Heart right ventricle (tissue), 16 donors: Measurements from ENCODE around the gene CNPPD1. TPM values are rescaled to one million over a fixed set of nuclear protein-coding genes. Genes with fewer than 3 reads are reported as not detected.
A peak's percentile ranks its signal among the peaks of the same experiment; 100 is the strongest.

ENCODE experiments used
- ATAC-seq, 8 donors: fragments of 200-7000 bp; cut with Tn5 transposase; one replicate each; pipeline ENCODE4 v1.9.1; 2020; ENCODE audit warnings: mild to moderate bottlenecking in 8 of 8, moderate library complexity in 8 of 8, moderate number of reproducible peaks in 1 of 8
- DNase-seq, 2 donors: peaks; one replicate each; pipeline ENCODE4 v3.0.0-alpha.2; 2020
- H3K27ac ChIP-seq, 10 donors: fragments of 200-600 bp; sonication (generic) in 2 of 10; one replicate each; pipeline versions ENCODE4 v1.5.0 to v1.8.0; 2020 to 2022; ENCODE audit warnings: mild to moderate bottlenecking in 3 of 10
- H3K27me3 ChIP-seq, 7 donors: fragments of 200-600 bp; one replicate each; pipeline ENCODE4 v1.8.0; 2021 to 2022; ENCODE audit warnings: mild to moderate bottlenecking in 2 of 7
- H3K36me3 ChIP-seq, 9 donors: fragments of 200-600 bp; sonication (generic) in 1 of 9; one replicate each; pipeline versions ENCODE4 v1.5.0 to v1.8.0; 2020 to 2022; ENCODE audit warnings: mild to moderate bottlenecking in 2 of 9
- H3K4me1 ChIP-seq, 9 donors: fragments of 200-600 bp; sonication (generic) in 1 of 9; one replicate each; pipeline versions ENCODE4 v1.5.0 to v1.8.0; 2020 to 2022; ENCODE audit warnings: mild to moderate bottlenecking in 4 of 9
- H3K4me3 ChIP-seq, 10 donors: fragments of 200-600 bp; sonication (generic) in 2 of 10; one replicate each; pipeline versions ENCODE4 v1.5.0 to v1.8.0; 2020 to 2022; ENCODE audit warnings: mild to moderate bottlenecking in 7 of 10, moderate library complexity in 2 of 10
- H3K9me3 ChIP-seq, 11 donors: fragments of 200-600 bp in 10 of 11; sonication (generic) in 2 of 11; one replicate each; pipeline versions ENCODE4 v1.5.0 to v1.8.0; 2013 to 2022; ENCODE audit warnings: mild to moderate bottlenecking in 2 of 11, control low read depth in 1 of 11, moderate library complexity in 1 of 11
- WGBS, 2 donors: extraction: QIAGEN DNeasy Blood & Tissue Kit; methylation state at CpG; one replicate each; pipeline ENCODE4 v1.1.7; 2013; ENCODE audit warnings: inconsistent platforms in 1 of 2; 5-methylcytosine and 5-hydroxymethylcytosine counted together
- intact Hi-C, 10 donors: fragments of 100-400 bp; cut with DNase I; formaldehyde crosslinking; loops; one replicate each; pipeline versions ENCODE4 v1.11.1 to v1.14.2; 2022
- polyA plus RNA-seq, 2 donors: library from polyadenylated mRNA; stranded (reverse); fragments of 200-250 nt; gene quantifications; one replicate each; pipeline ENCODE4 v1.2.3, GENCODE V29; 2013
- total RNA-seq, 10 donors: library from RNA; stranded (reverse); fragmentation: NEBNext Ultra II Directional in 3 of 10; extraction: Animal tissue kit (Norgen Biotek cat#: 25700) in 3 of 10; gene quantifications; one replicate each; pipeline versions ENCODE4 v1.2.1 to v1.2.4, GENCODE V29; 2021 to 2023
- TF ChIP-seq, protein P1 (sequence below), 9 donors: fragments of 200-600 bp; sonication (generic) in 2 of 9; IDR thresholded peaks; one replicate each; pipeline versions ENCODE4 v1.5.0 to v1.8.0; 2021 to 2022; ENCODE audit warnings: antibody characterized with exemption in 9 of 9, mild to moderate bottlenecking in 5 of 9, moderate library complexity in 1 of 9
- donor health status: Arrhythmogenic right ventricular cardiomyopathy.
- donor health status: ischemic (EF 13 %, LVEDD 7.1; RV severe dilation, severe dysfunction).
- donor health status: healthy with polysubstance abuse.
- donor health status: DM: no; HTN: yes; CAD: no.
- donor health status: DM: no; HTN: no; CAD: no.
- donor health status: ischemic (EF 25% LVEDD 6.9; RV normal size, moderate dysfunction).
- donor health status: ischemic (EF 25% LVEDD 5.7; RV mildly dilated, moderate dysfunction).
- donor health status: healthy.
- donor health status: DM: yes; HTN: yes; CAD: no.
- donor health status: Ischemic cardiomyopathy.
- donor health status: ischemic (EF 35%, LVEDD 5.7; RV mildly dilated, moderate dysfunction).
- donor health status: nonischemic (EF 11% LVEDD 7.7; RV severe dilation, severe dysfunction).
- donor health status: DM: yes; HTN: yes; CAD: no.
- donor health status: PGD.
- donor health status: ischemic (EF 29% LVEDD 5.4; RV normal size, mild dysfunction).
- donor health status: nonischemic (EF 23%, LVEDD 6.1; RV moderate dilation, normal function).

Gene CNPPD1
- total and polyA plus RNA-seq, 12 donors, result 35.5 to 84.7 (median 63.6) TPM

- WGBS, 2 donors, result 66 to 68% methylated on average over 5 of the region's 5 CpGs
- DNase-seq, result no peak
- Histone ChIP-seq H3K9me3 (no peaks in the 10 kb centered on the region), H3K4me3 (no peak overlapping the region), H3K27ac (no peak overlapping the region), H3K27me3 (no peaks in the 10 kb centered on the region), H3K4me1 (peaks cover 0 to 21% (median 10%) of the 10 kb centered on the region in 9 donors), H3K36me3 (peaks cover 0 to 16% (median 8%) of the 10 kb centered on the region in 9 donors)
- TF ChIP-seq, protein P1, sequence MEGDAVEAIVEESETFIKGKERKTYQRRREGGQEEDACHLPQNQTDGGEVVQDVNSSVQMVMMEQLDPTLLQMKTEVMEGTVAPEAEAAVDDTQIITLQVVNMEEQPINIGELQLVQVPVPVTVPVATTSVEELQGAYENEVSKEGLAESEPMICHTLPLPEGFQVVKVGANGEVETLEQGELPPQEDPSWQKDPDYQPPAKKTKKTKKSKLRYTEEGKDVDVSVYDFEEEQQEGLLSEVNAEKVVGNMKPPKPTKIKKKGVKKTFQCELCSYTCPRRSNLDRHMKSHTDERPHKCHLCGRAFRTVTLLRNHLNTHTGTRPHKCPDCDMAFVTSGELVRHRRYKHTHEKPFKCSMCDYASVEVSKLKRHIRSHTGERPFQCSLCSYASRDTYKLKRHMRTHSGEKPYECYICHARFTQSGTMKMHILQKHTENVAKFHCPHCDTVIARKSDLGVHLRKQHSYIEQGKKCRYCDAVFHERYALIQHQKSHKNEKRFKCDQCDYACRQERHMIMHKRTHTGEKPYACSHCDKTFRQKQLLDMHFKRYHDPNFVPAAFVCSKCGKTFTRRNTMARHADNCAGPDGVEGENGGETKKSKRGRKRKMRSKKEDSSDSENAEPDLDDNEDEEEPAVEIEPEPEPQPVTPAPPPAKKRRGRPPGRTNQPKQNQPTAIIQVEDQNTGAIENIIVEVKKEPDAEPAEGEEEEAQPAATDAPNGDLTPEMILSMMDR (IDR thresholded peaks at IDR 0.05), result no peak
- intact Hi-C loops, result loop anchor here in 1 of 10 donors (10.0 kb wide), 1 partner anchor 217 kb away; the partner anchor contains the start of gene DNPEP
- no peak for ATAC-seq
These were observed 8.7 kb downstream of the CNPPD1 start for GRCh38 chr2:219167997-219168396.

- peaks cover 0 to 14% (median 5%) of the 10 kb centered on the region in 9 donors for H3K4me1 ChIP-seq
- no peak overlapping the region for H3K4me3 ChIP-seq
- intact Hi-C loops, result loop anchor here in 1 of 10 donors (10.0 kb wide), 1 partner anchor 220 kb away; the partner anchor contains the start of gene DNPEP
- ATAC-seq (no peak), DNase-seq (no peak)
- H3K27ac ChIP-seq, result no peak overlapping the region
- WGBS, 2 donors, result 85 to 87% methylated on average over 10 of the region's 10 CpGs
- no peaks in the 10 kb centered on the region for H3K36me3 ChIP-seq
- no peaks in the 10 kb centered on the region for H3K27me3 ChIP-seq
- TF ChIP-seq, protein P1 (IDR thresholded peaks at IDR 0.05), result no peak
- no peaks in the 10 kb centered on the region for H3K9me3 ChIP-seq
These were observed 11.4 kb downstream of the CNPPD1 start for GRCh38 chr2:219165058-219165911.

- intact Hi-C loops, result loop anchor here in 5 of 10 donors (2.0 to 10.0 kb wide), 5 partner anchors 44 to 222 kb away; partner anchors contain the start of genes ABCB6 (in 1 of the 5), DNAJB2 (in 1 of the 5), DNPEP (in 1 of the 5) and ZFAND2B (in 1 of the 5)
These were observed 13.6 kb downstream of the CNPPD1 start for GRCh38 chr2:219163156-219163555.

DNA sequence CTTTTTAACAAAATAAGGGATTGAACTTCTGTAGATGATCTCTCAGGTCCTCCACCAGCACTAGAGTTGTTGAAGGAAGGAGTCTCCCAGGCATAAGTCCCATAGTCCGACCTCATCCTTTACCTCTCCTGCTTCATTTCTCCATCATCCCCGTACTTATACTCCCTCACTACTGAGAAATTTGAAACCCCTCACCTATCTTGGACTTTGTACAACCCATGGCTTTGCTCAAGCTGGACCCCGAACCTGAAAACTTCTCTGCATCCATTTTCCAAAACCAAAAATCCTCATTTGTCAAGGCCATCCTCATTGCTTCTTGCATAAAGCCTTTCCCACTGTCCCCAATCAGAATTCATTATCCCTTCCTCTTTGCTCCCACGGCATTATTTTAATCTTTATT lies 15.6 kb downstream of the CNPPD1 start:
- TF ChIP-seq, protein P1 (IDR thresholded peaks at IDR 0.05), result no peak
- Histone ChIP-seq H3K9me3 (no peaks in the 10 kb centered on the region), H3K4me3 (peak overlapping the region; percentile 40 to 74 (median 62)), H3K36me3 (peaks cover 0 to 20% (median 15%) of the 10 kb centered on the region in 9 donors), H3K27ac (peak overlapping the region in 9 of 10 donors; percentile 85 to 94 (median 92)), H3K27me3 (no peaks in the 10 kb centered on the region), H3K4me1 (peaks cover 0 to 19% (median 11%) of the 10 kb centered on the region in 9 donors)
- intact Hi-C loops, result loop anchor here in 8 of 10 donors (2.0 to 10.0 kb wide), 9 partner anchors 16 to 224 kb away; partner anchors contain the start of genes CNPPD1 (in 2 of the 8), ZFAND2B (in 2 of the 8), ABCB6 (in 1 of the 8) and DNAJB2 (in 1 of the 8)
- no peak for ATAC-seq
- no peak for DNase-seq
- WGBS, 2 donors, result 72 to 75% methylated on average over 4 of the region's 4 CpGs

More at GRCh38 chr2:219163156-219163555, 13.6 kb downstream of the CNPPD1 start:
- WGBS, 2 donors, result 92 to 95% methylated on average over 6 of the region's 6 CpGs
- ATAC-seq (no peak), DNase-seq (no peak)
- Histone ChIP-seq H3K27ac (no peak overlapping the region), H3K9me3 (no peaks in the 10 kb centered on the region), H3K27me3 (no peaks in the 10 kb centered on the region), H3K4me3 (no peak overlapping the region), H3K4me1 (peaks cover 0 to 19% (median 11%) of the 10 kb centered on the region in 9 donors), H3K36me3 (peaks cover 0 to under 1% (median 0%) of the 10 kb centered on the region in 9 donors)
- TF ChIP-seq, protein P1 (IDR thresholded peaks at IDR 0.05), result no peak
